ENCODE results near the gene AMOTL1.
A peak's percentile ranks its signal among the peaks of the same experiment; 100 is the strongest.

AMOTL1 gene

GRCh38 chr11:94767701-94768601 is at the start of gene AMOTL1:
AMOTL1 (plus strand) TSS chr11:94768356; CDS start chr11:94768512, 156 bp downstream.
- no peak for DNase-seq (ENCODE audit: low read depth)

- DNase-seq (ENCODE audit: low read depth), result no peak
Measured at GRCh38 chr11:94719876-94720275, 48.3 kb upstream of the AMOTL1 start.

- no peak for DNase-seq (ENCODE audit: low read depth)
Measured at GRCh38 chr11:94721565-94722292, 46.4 kb upstream of the AMOTL1 start.

GRCh38 chr11:94722735-94723134 is 45.4 kb upstream of the AMOTL1 start:
- no peak for DNase-seq (ENCODE audit: low read depth)

- no peak for DNase-seq (ENCODE audit: low read depth)
Measured at GRCh38 chr11:94725097-94725496, 43.1 kb upstream of the AMOTL1 start.

- DNase-seq (ENCODE audit: low read depth), result no peak
Measured at GRCh38 chr11:94727819-94728218, 40.3 kb upstream of the AMOTL1 start.

GRCh38 chr11:94728541-94728940 is 39.6 kb upstream of the AMOTL1 start:
- DNase-seq (ENCODE audit: low read depth), result peak; percentile 57

GRCh38 chr11:94728966-94729751 is 39.0 kb upstream of the AMOTL1 start:
- DNase-seq (ENCODE audit: low read depth), result no peak

- DNase-seq (ENCODE audit: low read depth), result no peak
Measured at GRCh38 chr11:94730153-94730552, 38.0 kb upstream of the AMOTL1 start.

- peak; percentile 81 for DNase-seq (ENCODE audit: low read depth)
Measured at GRCh38 chr11:94731880-94732601, 36.1 kb upstream of the AMOTL1 start.

- no peak for DNase-seq (ENCODE audit: low read depth)
Measured at GRCh38 chr11:94732617-94733281, 35.4 kb upstream of the AMOTL1 start.

- DNase-seq (ENCODE audit: low read depth), result no peak
Measured at GRCh38 chr11:94734563-94735275, 33.4 kb upstream of the AMOTL1 start.

GRCh38 chr11:94735907-94736306 is 32.2 kb upstream of the AMOTL1 start:
- DNase-seq (ENCODE audit: low read depth), result no peak

- no peak for DNase-seq (ENCODE audit: low read depth)
Measured at GRCh38 chr11:94737171-94737611, 31.0 kb upstream of the AMOTL1 start.

- DNase-seq (ENCODE audit: low read depth), result no peak
Measured at GRCh38 chr11:94738746-94739145, 29.4 kb upstream of the AMOTL1 start.

GRCh38 chr11:94739331-94739730 is 28.8 kb upstream of the AMOTL1 start:
- DNase-seq (ENCODE audit: low read depth), result no peak

GRCh38 chr11:94740083-94741021 is 27.8 kb upstream of the AMOTL1 start:
- DNase-seq (ENCODE audit: low read depth), result no peak

GRCh38 chr11:94741022-94741679 is 27.0 kb upstream of the AMOTL1 start:
- no peak for DNase-seq (ENCODE audit: low read depth)

- no peak for DNase-seq (ENCODE audit: low read depth)
Measured at GRCh38 chr11:94742665-94743064, 25.5 kb upstream of the AMOTL1 start.
